ENCODE results near the gene MRPS35. TPM values are rescaled to one million over a fixed set of nuclear protein-coding genes. Genes with fewer than 3 reads are reported as not detected.

Gene MRPS35
- total and polyA plus RNA-seq, 2 experiments from 2014 or later, result 40.3 to 65.6 TPM

- H3K9me2 ChIP-seq (ENCODE audit: insufficient read depth), result no peaks in the 10 kb centered on the region
- H3K4me1 ChIP-seq (ENCODE audit: insufficient read depth), result no peaks in the 10 kb centered on the region
- no peaks in the 10 kb centered on the region for H3K79me2 ChIP-seq (ENCODE audit: insufficient read depth)
- peaks cover 92% of the 10 kb centered on the region for H3K36me3 ChIP-seq (ENCODE audit: low read depth)
- no peaks in the 10 kb centered on the region for H3K9me3 ChIP-seq (ENCODE audit: low read depth)
- no peak overlapping the region for H2AFZ ChIP-seq
- no peaks in the 10 kb centered on the region for H4K20me1 ChIP-seq (ENCODE audit: insufficient read depth)
- H3K27ac ChIP-seq, result no peak overlapping the region
- no peak overlapping the region for H3K9ac ChIP-seq
- DNase-seq, result no peak
- in situ Hi-C loops (cut with MboI), result no loop called here
- no peaks in the 10 kb centered on the region for H3K27me3 ChIP-seq (replicated peaks; ENCODE audit: insufficient read depth)
- no peaks in the 10 kb centered on the region for H3F3A ChIP-seq (ENCODE audit: insufficient read depth)
- no peak overlapping the region for H3K4me2 ChIP-seq (ENCODE audit: unreplicated experiment)
- H3K4me3 ChIP-seq, result no peak overlapping the region
- TF ChIP-seq EZH2phosphoT487 (IDR thresholded peaks at IDR 0.05; ENCODE audit: insufficient read depth, low read depth) (no peak), EZH2 (IDR thresholded peaks at IDR 0.05; ENCODE audit: insufficient read depth, poor library complexity, severe bottlenecking) (no peak)
- WGBS, 2 experiments (ENCODE audit: low coverage in 1 of 2, low lambda C conversion rate in 2 of 2, missing lambda C conversion rate in 2 of 2), result 95% methylated on average over 13 of the region's 13 CpGs
Measured at GRCh38 chr12:27689558-27690180, 21.0 kb upstream of the MRPS35 start.

DNA sequence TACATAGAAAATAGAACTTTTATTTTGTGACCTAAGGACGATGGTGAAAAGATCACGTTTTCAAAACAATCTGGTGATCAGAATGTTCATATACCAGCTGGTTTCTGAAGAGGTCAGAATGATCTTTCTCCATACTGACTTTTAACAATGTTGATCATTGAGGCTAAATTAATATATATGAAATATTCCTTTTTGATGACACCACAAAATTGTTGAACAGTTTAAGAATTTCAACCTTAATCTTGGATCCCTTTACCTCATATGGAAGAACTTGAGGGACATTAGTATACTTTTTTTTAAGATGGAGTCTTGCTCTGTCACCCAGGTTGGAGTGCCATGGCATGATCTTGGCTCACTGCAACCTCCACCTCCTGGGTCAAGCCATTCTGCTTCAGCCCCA lies 17.2 kb upstream of the MRPS35 start:
- Histone ChIP-seq H3K9ac (no peak overlapping the region), H3K36me3 (ENCODE audit: low read depth) (peaks cover 88% of the 10 kb centered on the region), H3K4me2 (ENCODE audit: unreplicated experiment) (no peak overlapping the region), H4K20me1 (ENCODE audit: insufficient read depth) (no peaks in the 10 kb centered on the region), H3K79me2 (ENCODE audit: insufficient read depth) (no peaks in the 10 kb centered on the region), H3K9me3 (ENCODE audit: low read depth) (no peaks in the 10 kb centered on the region), H3K27me3 (replicated peaks; ENCODE audit: insufficient read depth) (no peaks in the 10 kb centered on the region), H2AFZ (no peak overlapping the region), H3K9me2 (ENCODE audit: insufficient read depth) (no peaks in the 10 kb centered on the region), H3K4me1 (ENCODE audit: insufficient read depth) (no peaks in the 10 kb centered on the region), H3K4me3 (no peak overlapping the region), H3F3A (ENCODE audit: insufficient read depth) (peaks cover 10% of the 10 kb centered on the region), H3K27ac (no peak overlapping the region)
- in situ Hi-C loops (cut with MboI), result no loop called here
- TF ChIP-seq EZH2 (IDR thresholded peaks at IDR 0.05; ENCODE audit: insufficient read depth, poor library complexity, severe bottlenecking) (no peak), EZH2phosphoT487 (IDR thresholded peaks at IDR 0.05; ENCODE audit: insufficient read depth, low read depth) (no peak)
- no peak for DNase-seq
- WGBS, 2 experiments (ENCODE audit: low coverage in 1 of 2, low lambda C conversion rate in 2 of 2, missing lambda C conversion rate in 2 of 2), result 95 to 100% methylated on average over 2 of the region's 2 CpGs

GRCh38 chr12:27695556-27696292 lies 14.9 kb upstream of the MRPS35 start:
- Histone ChIP-seq H3K79me2 (ENCODE audit: insufficient read depth) (no peaks in the 10 kb centered on the region), H3K4me1 (ENCODE audit: insufficient read depth) (no peaks in the 10 kb centered on the region), H3K9me3 (ENCODE audit: low read depth) (no peaks in the 10 kb centered on the region), H3K9ac (no peak overlapping the region), H4K20me1 (ENCODE audit: insufficient read depth) (no peaks in the 10 kb centered on the region), H3K36me3 (ENCODE audit: low read depth) (peaks cover 67% of the 10 kb centered on the region), H3K4me2 (ENCODE audit: unreplicated experiment) (no peak overlapping the region), H3K27me3 (replicated peaks; ENCODE audit: insufficient read depth) (no peaks in the 10 kb centered on the region), H3F3A (ENCODE audit: insufficient read depth) (peaks cover 19% of the 10 kb centered on the region), H3K4me3 (no peak overlapping the region), H3K9me2 (ENCODE audit: insufficient read depth) (no peaks in the 10 kb centered on the region), H2AFZ (no peak overlapping the region), H3K27ac (no peak overlapping the region)
- DNase-seq, result no peak
- no peak for TF ChIP-seq EZH2 (IDR thresholded peaks at IDR 0.05; ENCODE audit: insufficient read depth, poor library complexity, severe bottlenecking)
- TF ChIP-seq EZH2phosphoT487 (IDR thresholded peaks at IDR 0.05; ENCODE audit: insufficient read depth, low read depth), result no peak
- in situ Hi-C loops (cut with MboI), result no loop called here
- 88 to 93% methylated on average over 6 of the region's 6 CpGs for WGBS, 2 experiments (ENCODE audit: low coverage in 1 of 2, low lambda C conversion rate in 2 of 2, missing lambda C conversion rate in 2 of 2)

GRCh38 chr12:27696293-27696652 lies 14.4 kb upstream of the MRPS35 start, which contains the start of gene REP15:
REP15 (plus strand) TSS chr12:27696447; CDS start chr12:27696563, 116 bp downstream.
- Histone ChIP-seq H3K4me1 (ENCODE audit: insufficient read depth) (no peaks in the 10 kb centered on the region), H2AFZ (no peak within 1 kb of the TSS), H3K79me2 (ENCODE audit: insufficient read depth) (no peaks in the 10 kb centered on the region), H3K9me2 (ENCODE audit: insufficient read depth) (no peaks in the 10 kb centered on the region), H3K4me3 (no peak within 1 kb of the TSS), H4K20me1 (ENCODE audit: insufficient read depth) (no peaks in the 10 kb centered on the region), H3K4me2 (ENCODE audit: unreplicated experiment) (no peak within 1 kb of the TSS), H3K27ac (no peak within 1 kb of the TSS), H3F3A (ENCODE audit: insufficient read depth) (peaks cover 23% of the 10 kb centered on the region), H3K9me3 (ENCODE audit: low read depth) (no peaks in the 10 kb centered on the region), H3K27me3 (replicated peaks; ENCODE audit: insufficient read depth) (no peaks in the 10 kb centered on the region), H3K36me3 (ENCODE audit: low read depth) (peaks cover 61% of the 10 kb centered on the region), H3K9ac (no peak within 1 kb of the TSS)
- DNase-seq, result no peak
- TF ChIP-seq EZH2 (IDR thresholded peaks at IDR 0.05; ENCODE audit: insufficient read depth, poor library complexity, severe bottlenecking), result no peak
- TF ChIP-seq EZH2phosphoT487 (IDR thresholded peaks at IDR 0.05; ENCODE audit: insufficient read depth, low read depth), result no peak
- in situ Hi-C loops (cut with MboI), result no loop called here
- whole genome bisulfite sequencing, 2 experiments (ENCODE audit: low coverage in 1 of 2, low lambda C conversion rate in 2 of 2, missing lambda C conversion rate in 2 of 2), result 79 to 86% methylated on average over 5 of the region's 5 CpGs
